ENCODE measurements around the gene NDUFC1.

The NDUFC1 gene

GRCh38 chr4:139247241-139247640, 55.0 kb downstream of the NDUFC1 start:
- DNase-seq (ENCODE audit: low spot score) = no peak

GRCh38 chr4:139246166-139246565, 56.1 kb downstream of the NDUFC1 start:
- DNase-seq (ENCODE audit: low spot score) = no peak

GRCh38 chr4:139245590-139245989, 56.7 kb downstream of the NDUFC1 start:
- DNase-seq (ENCODE audit: low spot score) = peak; percentile 10

- peak; percentile 87 for DNase-seq (ENCODE audit: low spot score)
Observed at GRCh38 chr4:139243448-139244365, 58.6 kb downstream of the NDUFC1 start.

GRCh38 chr4:139242511-139243051, 59.7 kb downstream of the NDUFC1 start:
- peak; percentile 31 for DNase-seq (ENCODE audit: low spot score)

- no peak for DNase-seq (ENCODE audit: low spot score)
Observed at GRCh38 chr4:139241784-139242151, 60.5 kb downstream of the NDUFC1 start.

GRCh38 chr4:139241086-139241783, 61.0 kb downstream of the NDUFC1 start:
- no peak for DNase-seq (ENCODE audit: low spot score)

Data from AG08395 (cell line).